Kidney (tissue), 14 donors: ENCODE measurements around the gene ITCH. TPM values are rescaled to one million over a fixed set of nuclear protein-coding genes. Genes with fewer than 3 reads are reported as not detected.

ENCODE experiments used
- DNase-seq, 5 donors: peaks; one replicate each; pipeline ENCODE4 v3.0.0-alpha.2; 2013 to 2020
- FAIRE-seq: peaks from 2 replicates; lab custom pipeline; 2012; peaks lifted over from hg19 to GRCh38; lab: Jason Lieb, UNC
- H3K27ac ChIP-seq, 2 donors: one replicate each; pipeline ENCODE4 v1.7.0; 2013; ENCODE audit warnings: low read depth in 2 of 2, low read length in 2 of 2, inconsistent platforms in 1 of 2
- H3K27me3 ChIP-seq: one replicate; pipeline ENCODE4 v1.7.1; 2013; ENCODE audit warnings: low read length, inconsistent platforms; ENCODE audit not compliant: control insufficient read depth, insufficient read depth
- H3K36me3 ChIP-seq, 3 donors: one replicate each; pipeline versions ENCODE4 v1.7.0 to v1.7.1; 2013; ENCODE audit warnings: low read length in 3 of 3, control low read depth in 1 of 3, inconsistent platforms in 1 of 3; ENCODE audit not compliant: insufficient read depth in 3 of 3, control insufficient read depth in 2 of 3
- H3K4me1 ChIP-seq, 3 donors: one replicate each; pipeline versions ENCODE4 v1.7.0 to v1.7.1; 2013; ENCODE audit warnings: low read length in 3 of 3, inconsistent platforms in 1 of 3, low read depth in 1 of 3; ENCODE audit not compliant: control insufficient read depth in 2 of 3, insufficient read depth in 2 of 3
- H3K4me3 ChIP-seq, 3 donors: one replicate each; pipeline versions ENCODE4 v1.7.0 to v1.8.1; 2013; ENCODE audit warnings: low read length in 3 of 3, control low read depth in 1 of 3, inconsistent platforms in 1 of 3
- H3K9ac ChIP-seq, 3 donors: one replicate each; pipeline versions ENCODE4 v1.7.0 to v1.7.1; 2013; ENCODE audit warnings: low read length in 3 of 3, control low read depth in 1 of 3, inconsistent platforms in 1 of 3
- H3K9me3 ChIP-seq, 3 donors: one replicate each; pipeline versions ENCODE4 v1.7.0 to v1.7.1; 2013; ENCODE audit warnings: low read length in 3 of 3, control low read depth in 1 of 3, inconsistent platforms in 1 of 3; ENCODE audit not compliant: control insufficient read depth in 2 of 3, insufficient read depth in 1 of 3
- CTCF ChIP-seq: IDR thresholded peaks from 3 replicates; pipeline ENCODE4 v1.5.1; 2012; ENCODE audit warnings: mild to moderate bottlenecking, moderate library complexity, borderline replicate concordance; ENCODE audit not compliant: insufficient read depth; ENCODE audit errors: extremely low read depth
- intact Hi-C: fragments of 100-400 bp; cut with DNase I; formaldehyde crosslinking; loops from one replicate; pipeline ENCODE4 v1.11.1; 2022
- polyA plus RNA-seq: library from polyadenylated mRNA; stranded (reverse); fragments of 350-450 nt; fragmentation: Illumina TruSeq; extraction: RNeasy Lipid Tissue Mini Kit (QIAGEN cat#74804); gene quantifications from one replicate; pipeline ENCODE4 v1.2.3, GENCODE V29; 2014; ENCODE audit warnings: low read depth, low replicate concordance; ENCODE audit not compliant: insufficient read depth
- total RNA-seq: library from RNA; stranded (reverse); fragmentation: NEBNext Ultra II Directional; extraction: Animal tissue kit (Norgen Biotek cat#: 25700); gene quantifications from one replicate; pipeline ENCODE4 v1.2.1, GENCODE V29; 2021
- donor health status: control.
- donor health status: control.
- donor health status: control.
- donor health status: control.
- donor health status: control.
- donor health status: DM: yes; HTN: yes; CAD: no.
- donor health status: Normal renal cell carcinoma (clear cell type).

The ITCH gene
- total and polyA plus RNA-seq, 2 donors from 2014 or later = 10.1 to 63.1 TPM

GRCh38 chr20:34542439-34542838 is 179.4 kb downstream of the ITCH start:
- Histone ChIP-seq H3K9ac (no peak overlapping the region), H3K4me3 (no peak overlapping the region), H3K4me1 (no peaks in the 10 kb centered on the region), H3K27me3 (no peaks in the 10 kb centered on the region), H3K36me3 (peaks cover 0 to 25% (median 0%) of the 10 kb centered on the region in 3 donors), H3K27ac (no peak overlapping the region), H3K9me3 (no peaks in the 10 kb centered on the region)
- intact Hi-C loops = no loop called here
- DNase-seq (no peak), FAIRE-seq (no peak)
- no peak for TF ChIP-seq CTCF

GRCh38 chr20:34543463-34544056 is 180.5 kb downstream of the ITCH start:
- intact Hi-C loops = no loop called here

GRCh38 chr20:34544109-34544796 is 181.2 kb downstream of the ITCH start:
- intact Hi-C loops = no loop called here

More at GRCh38 chr20:34543463-34544056, 180.5 kb downstream of the ITCH start:
- Histone ChIP-seq H3K27me3 (no peaks in the 10 kb centered on the region), H3K9me3 (no peaks in the 10 kb centered on the region), H3K4me1 (no peaks in the 10 kb centered on the region), H3K36me3 (peaks cover 0 to 25% (median 0%) of the 10 kb centered on the region in 3 donors), H3K9ac (no peak overlapping the region), H3K27ac (no peak overlapping the region), H3K4me3 (no peak overlapping the region)
- DNase-seq (no peak), FAIRE-seq (no peak)
- TF ChIP-seq CTCF = no peak

More at GRCh38 chr20:34544109-34544796, 181.2 kb downstream of the ITCH start:
- Histone ChIP-seq H3K36me3 (peaks cover 0 to 22% (median 0%) of the 10 kb centered on the region in 3 donors), H3K4me3 (no peak overlapping the region), H3K27ac (no peak overlapping the region), H3K9me3 (no peaks in the 10 kb centered on the region), H3K27me3 (no peaks in the 10 kb centered on the region), H3K4me1 (no peaks in the 10 kb centered on the region), H3K9ac (no peak overlapping the region)
- DNase-seq = peak in 3 of 5 donors; percentile 34 to 56 (median 53)
- TF ChIP-seq CTCF = no peak
- FAIRE-seq = no peak
